Endodermal cell (in vitro differentiated cells): Measurements from ENCODE around the gene BBS5. TPM values are rescaled to one million over a fixed set of nuclear protein-coding genes. Genes with fewer than 3 reads are reported as not detected.
A peak's percentile ranks its signal among the peaks of the same experiment; 100 is the strongest.

Experiments used
- DNase-seq: peaks from one replicate; pipeline ENCODE4 v3.0.0-alpha.2; 2017
- H3K27ac ChIP-seq: 2 replicates; pipeline ENCODE4 v1.5.1; 2013; ENCODE audit warnings: mild to moderate bottlenecking, low read depth, low read length, moderate library complexity
- H3K27me3 ChIP-seq: 2 replicates; pipeline ENCODE4 v1.6.1; 2013; ENCODE audit warnings: mild to moderate bottlenecking, low read length, moderate library complexity; ENCODE audit not compliant: insufficient read depth, control insufficient read depth, poor library complexity, severe bottlenecking
- H3K36me3 ChIP-seq: 2 replicates; pipeline ENCODE4 v1.7.0; 2013; ENCODE audit warnings: mild to moderate bottlenecking, low read length, moderate library complexity; ENCODE audit not compliant: control insufficient read depth, insufficient read depth
- H3K4me1 ChIP-seq: one replicate; pipeline ENCODE4 v1.7.0; 2013; ENCODE audit warnings: low read length; ENCODE audit not compliant: control insufficient read depth, insufficient read depth
- H3K4me3 ChIP-seq: 2 replicates; pipeline ENCODE4 v1.5.1; 2013; ENCODE audit warnings: mild to moderate bottlenecking, low read length, moderate library complexity
- H3K9ac ChIP-seq: 2 replicates; pipeline ENCODE4 v1.6.1; 2013; ENCODE audit warnings: mild to moderate bottlenecking, low read length, moderate library complexity; ENCODE audit not compliant: poor library complexity, severe bottlenecking; ENCODE audit errors: extremely low read depth
- H3K9me3 ChIP-seq: 2 replicates; pipeline ENCODE4 v1.6.1; 2013; ENCODE audit warnings: mild to moderate bottlenecking, low read length, moderate library complexity; ENCODE audit not compliant: control insufficient read depth
- H3K27ac Mint-ChIP-seq: 2 replicates; pipeline ENCODE4 v1.8.0; 2020; ENCODE audit warnings: mixed read lengths
- H3K27me3 Mint-ChIP-seq: 2 replicates; pipeline ENCODE4 v1.8.0; 2021; ENCODE audit warnings: mild to moderate bottlenecking, mixed read lengths; ENCODE audit not compliant: insufficient read depth
- H3K36me3 Mint-ChIP-seq: 2 replicates; pipeline ENCODE4 v1.8.0; 2020; ENCODE audit warnings: low read depth, mixed read lengths
- H3K4me1 Mint-ChIP-seq: 2 replicates; pipeline ENCODE4 v1.8.0; 2020; ENCODE audit warnings: mixed read lengths
- H3K4me3 Mint-ChIP-seq: 2 replicates; pipeline ENCODE4 v1.8.0; 2020; ENCODE audit warnings: mild to moderate bottlenecking, moderate library complexity, mixed read lengths
- H3K9me3 Mint-ChIP-seq: 2 replicates; pipeline ENCODE4 v1.8.0; 2020; ENCODE audit warnings: mild to moderate bottlenecking, mixed read lengths
- WGBS, 2 experiments: methylation state at CpG; one replicate each; pipeline versions ENCODE4 v1.1.5 to v1.1.7; 2013; ENCODE audit warnings: missing lambda C conversion rate in 2 of 2, mixed read lengths in 1 of 2; ENCODE audit not compliant: insufficient coverage in 1 of 2, insufficient read length in 1 of 2; 5-methylcytosine and 5-hydroxymethylcytosine counted together
- total RNA-seq, 2 donors: library from RNA; stranded (reverse); fragmentation: NEBNext Ultra II Directional in 1 of 2; extraction: Animal tissue kit (Norgen Biotek cat#: 25700) in 1 of 2; gene quantifications; 2 replicates in 1 of 2; 3 replicates in 1 of 2; pipeline ENCODE4 v1.2.1, GENCODE V29; 2021
- TF ChIP-seq, protein P1 (sequence below): fragments of 200-600 bp; sonication (generic); conservative IDR thresholded peaks from 2 replicates; pipeline ENCODE4 v1.5.0; 2021; ENCODE audit warnings: antibody characterized with exemption, mild to moderate bottlenecking

The BBS5 gene
- total RNA-seq, 2 donors from 2014 or later, result 3.2 to 6.5 TPM

DNA sequence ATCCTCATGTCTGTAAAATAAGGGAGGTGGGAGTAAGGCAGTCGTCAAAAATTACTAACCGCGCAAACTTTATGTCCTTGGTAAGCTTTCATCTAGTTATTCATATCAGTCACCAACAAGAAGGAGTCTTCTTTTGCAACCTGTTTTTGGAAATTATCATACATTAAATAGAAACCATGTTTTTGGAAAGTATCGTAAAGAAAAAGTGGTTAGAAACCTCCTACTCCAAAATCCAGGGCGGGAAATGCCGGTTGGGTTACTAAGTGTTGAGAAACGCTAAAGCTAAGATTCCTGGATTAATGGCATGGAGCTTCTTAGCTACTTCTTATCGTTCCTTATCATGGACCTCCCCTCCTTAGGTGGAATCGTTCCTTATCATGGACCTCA is 778 bp downstream of the BBS5 start:
- no peak for DNase-seq
- Histone ChIP-seq H3K9ac (peak overlapping the region; percentile 65), H3K27ac (no peak overlapping the region), H3K36me3 (peaks cover 7% of the 10 kb centered on the region), H3K27me3 (peaks cover 20% of the 10 kb centered on the region), H3K4me1 (no peaks in the 10 kb centered on the region), H3K9me3 (no peaks in the 10 kb centered on the region), H3K4me3 (peak overlapping the region; percentile 91)
- Mint-ChIP-seq H3K4me3 (peak overlapping the region; percentile 72), H3K9me3 (no peaks in the 10 kb centered on the region), H3K27ac (no peak overlapping the region), H3K27me3 (peaks cover 53% of the 10 kb centered on the region), H3K4me1 (peaks cover 4% of the 10 kb centered on the region), H3K36me3 (no peaks in the 10 kb centered on the region)
- TF ChIP-seq, protein P1, sequence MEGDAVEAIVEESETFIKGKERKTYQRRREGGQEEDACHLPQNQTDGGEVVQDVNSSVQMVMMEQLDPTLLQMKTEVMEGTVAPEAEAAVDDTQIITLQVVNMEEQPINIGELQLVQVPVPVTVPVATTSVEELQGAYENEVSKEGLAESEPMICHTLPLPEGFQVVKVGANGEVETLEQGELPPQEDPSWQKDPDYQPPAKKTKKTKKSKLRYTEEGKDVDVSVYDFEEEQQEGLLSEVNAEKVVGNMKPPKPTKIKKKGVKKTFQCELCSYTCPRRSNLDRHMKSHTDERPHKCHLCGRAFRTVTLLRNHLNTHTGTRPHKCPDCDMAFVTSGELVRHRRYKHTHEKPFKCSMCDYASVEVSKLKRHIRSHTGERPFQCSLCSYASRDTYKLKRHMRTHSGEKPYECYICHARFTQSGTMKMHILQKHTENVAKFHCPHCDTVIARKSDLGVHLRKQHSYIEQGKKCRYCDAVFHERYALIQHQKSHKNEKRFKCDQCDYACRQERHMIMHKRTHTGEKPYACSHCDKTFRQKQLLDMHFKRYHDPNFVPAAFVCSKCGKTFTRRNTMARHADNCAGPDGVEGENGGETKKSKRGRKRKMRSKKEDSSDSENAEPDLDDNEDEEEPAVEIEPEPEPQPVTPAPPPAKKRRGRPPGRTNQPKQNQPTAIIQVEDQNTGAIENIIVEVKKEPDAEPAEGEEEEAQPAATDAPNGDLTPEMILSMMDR, result no peak
- 55 to 68% methylated on average over 4 to 9 of the region's 9 CpGs for WGBS, 2 experiments

DNA sequence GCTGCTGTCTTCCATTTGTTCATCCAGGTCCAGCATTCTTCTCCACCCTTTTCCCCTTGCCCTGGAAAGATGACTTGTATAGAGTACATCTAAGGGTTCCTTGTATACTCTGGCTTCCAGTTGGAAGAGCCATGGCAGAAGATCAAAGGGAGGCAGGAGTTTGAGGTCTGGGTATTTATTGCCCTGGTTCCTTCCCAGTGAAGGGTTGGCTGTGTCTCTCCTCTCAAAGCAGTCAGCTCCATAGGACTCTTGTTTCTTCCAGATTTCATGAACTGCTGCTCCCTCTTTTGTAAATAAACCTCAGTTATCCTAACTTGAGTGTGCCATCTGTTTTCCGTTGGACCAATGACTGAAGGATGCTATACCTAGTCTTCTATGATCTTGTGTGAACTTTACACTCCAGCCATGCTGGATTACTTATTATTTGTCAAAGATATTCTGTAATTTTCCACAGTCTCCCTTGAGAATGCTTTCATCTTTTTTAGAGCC is 6.4 kb downstream of the BBS5 start:
- Mint-ChIP-seq H3K9me3 (no peaks in the 10 kb centered on the region), H3K27ac (no peak overlapping the region), H3K36me3 (peaks cover 2% of the 10 kb centered on the region), H3K4me3 (no peak overlapping the region), H3K4me1 (no peaks in the 10 kb centered on the region), H3K27me3 (peaks cover 22% of the 10 kb centered on the region)
- Histone ChIP-seq H3K9ac (no peak overlapping the region), H3K4me1 (no peaks in the 10 kb centered on the region), H3K27me3 (peaks cover 9% of the 10 kb centered on the region), H3K27ac (no peak overlapping the region), H3K4me3 (no peak overlapping the region), H3K36me3 (peaks cover 7% of the 10 kb centered on the region), H3K9me3 (peaks cover 2% of the 10 kb centered on the region)
- 89 to 100% methylated on average over 1 of the region's 1 CpG for WGBS, 2 experiments
- TF ChIP-seq, protein P1, result no peak
- DNase-seq, result no peak

DNA sequence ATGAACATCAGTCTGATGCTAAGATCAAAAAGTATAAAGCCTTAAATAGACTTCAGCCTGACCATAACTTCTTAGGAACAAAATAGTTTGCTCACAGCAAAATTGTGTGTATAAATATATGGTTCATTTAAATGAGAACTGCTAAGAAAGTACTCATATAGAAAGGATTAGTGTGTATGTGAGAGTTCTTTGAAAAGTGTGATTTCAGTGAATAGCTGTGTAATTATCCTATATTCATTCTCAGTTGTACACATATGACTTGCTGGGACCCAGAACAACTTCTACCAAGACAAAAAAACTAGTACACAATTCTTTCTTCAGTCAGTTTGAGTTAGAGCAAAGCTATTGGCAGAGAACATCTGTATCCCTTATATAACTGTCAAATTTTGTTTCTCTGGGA is 7.2 kb downstream of the BBS5 start:
- TF ChIP-seq, protein P1, result no peak
- peaks cover 15% of the 10 kb centered on the region for H3K27me3 Mint-ChIP-seq
- H3K36me3 Mint-ChIP-seq, result peaks cover 4% of the 10 kb centered on the region
- Histone ChIP-seq H3K4me1 (no peaks in the 10 kb centered on the region), H3K9me3 (peaks cover 6% of the 10 kb centered on the region), H3K36me3 (peaks cover 7% of the 10 kb centered on the region), H3K4me3 (no peak overlapping the region), H3K9ac (no peak overlapping the region), H3K27me3 (peaks cover 1% of the 10 kb centered on the region), H3K27ac (no peak overlapping the region)
- no peak overlapping the region for H3K4me3 Mint-ChIP-seq
- no peaks in the 10 kb centered on the region for H3K9me3 Mint-ChIP-seq
- no peak for DNase-seq
- no peaks in the 10 kb centered on the region for H3K4me1 Mint-ChIP-seq
- H3K27ac Mint-ChIP-seq, result no peak overlapping the region
